GM12878 (cell line): ENCODE results near the gene TMED10.

Source experiments
- CTCF ChIP-seq, 3 experiments: IDR thresholded peaks in 2 of 3; conservative IDR thresholded peaks in 1 of 3; 2 replicates each; pipeline ENCODE4 v1.5.1; 2011; ENCODE audit warnings: low read depth in 3 of 3, low read length in 3 of 3, mild to moderate bottlenecking in 3 of 3, control low read depth in 2 of 3, moderate library complexity in 2 of 3, inconsistent platforms in 1 of 3, mixed read lengths in 1 of 3; ENCODE audit not compliant: control insufficient read depth in 2 of 3, insufficient read depth in 1 of 3; ENCODE audit errors: extremely low read depth in 1 of 3
- ELK1 ChIP-seq: IDR thresholded peaks from 2 replicates; pipeline ENCODE4 v1.6.1; 2012; ENCODE audit warnings: low read depth, low read length, improper control_type of control experiment
- SMAD5 ChIP-seq: IDR thresholded peaks from 2 replicates; pipeline ENCODE4 v1.6.1; 2016; ENCODE audit warnings: antibody characterized with exemption, low read depth

- TF ChIP-seq CTCF (IDR thresholded peaks at IDR 0.05 in 2 of 3, conservative IDR thresholded peaks at IDR 0.05 in 1 of 3; ENCODE audit: control insufficient read depth in 2 of 3, extremely low read depth in 1 of 3, insufficient read depth in 1 of 3, low read depth in 3 of 3, low read length in 3 of 3) (no peak), SMAD5 (no peak), ELK1 (no peak)
These were observed 14.7 kb upstream of the TMED10 start for GRCh38 chr14:75191100-75191499.
